Sigmoid colon (tissue), 4 donors: ENCODE data around the gene KCNE4.

Source experiments
- CTCF ChIP-seq, 4 experiments: fragments of 450-650 bp in 3 of 4; fragments of 200-600 bp in 1 of 4; IDR thresholded peaks; one replicate each; pipeline ENCODE4 v1.5.1; 2016 to 2019; ENCODE audit warnings: antibody characterized with exemption in 4 of 4, mild to moderate bottlenecking in 3 of 4, moderate library complexity in 2 of 4
- POLR2AphosphoS5 ChIP-seq, 4 donors: sonication (generic); formaldehyde crosslinking; IDR thresholded peaks; one replicate each; pipeline ENCODE4 v1.6.1; 2017; ENCODE audit warnings: antibody characterized with exemption in 4 of 4

GRCh38 chr2:223003191-223003590, 48.8 kb upstream of the KCNE4 start:
- TF ChIP-seq CTCF (IDR thresholded peaks at IDR 0.05) (no peak), POLR2AphosphoS5 (IDR thresholded peaks at IDR 0.05) (no peak)
